Forelimb muscle (tissue), 1 donor: ENCODE results near the gene CDH23. TPM values are rescaled to one million over a fixed set of nuclear protein-coding genes. Genes with fewer than 3 reads are reported as not detected.

Experiments
- DNase-seq: peaks from one replicate; pipeline ENCODE4 v3.0.0-alpha.2; 2013; ENCODE audit warnings: low read depth
- polyA plus RNA-seq: library from polyadenylated mRNA; unstranded; fragments of 120-200 nt; gene quantifications from one replicate; pipeline ENCODE4 v1.2.1, GENCODE V29; 2013; ENCODE audit not compliant: insufficient read length

Gene CDH23
- polyA plus RNA-seq, 1 donor, result 4.1 TPM

GRCh38 chr10:71773221-71773971, 376.7 kb downstream of the CDH23 start, which contains the start of gene VSIR:
VSIR (minus strand) TSS chr10:71773520; CDS start chr10:71773439, 81 bp downstream.
- DNase-seq, result no peak

GRCh38 chr10:71774916-71775702, 378.4 kb downstream of the CDH23 start:
- no peak for DNase-seq

- no peak for DNase-seq
Observed at GRCh38 chr10:71776481-71776925, 379.8 kb downstream of the CDH23 start.

GRCh38 chr10:71777213-71777985, 380.7 kb downstream of the CDH23 start:
- no peak for DNase-seq

GRCh38 chr10:71778071-71778825, 381.5 kb downstream of the CDH23 start:
- DNase-seq, result no peak

GRCh38 chr10:71779641-71780040, 382.9 kb downstream of the CDH23 start:
- DNase-seq, result no peak

GRCh38 chr10:71780156-71780555, 383.4 kb downstream of the CDH23 start:
- DNase-seq, result no peak

GRCh38 chr10:71780719-71781118, 384.0 kb downstream of the CDH23 start:
- DNase-seq, result no peak

- DNase-seq, result no peak
Observed at GRCh38 chr10:71782221-71782916, 385.6 kb downstream of the CDH23 start.

GRCh38 chr10:71782917-71783490, 386.3 kb downstream of the CDH23 start:
- no peak for DNase-seq

GRCh38 chr10:71783917-71784678, 387.4 kb downstream of the CDH23 start:
- no peak for DNase-seq

- DNase-seq, result no peak
Observed at GRCh38 chr10:71784679-71785272, 388.1 kb downstream of the CDH23 start.

- DNase-seq, result no peak
Observed at GRCh38 chr10:71788954-71789353, 392.2 kb downstream of the CDH23 start.

GRCh38 chr10:71789871-71790270, 393.2 kb downstream of the CDH23 start:
- no peak for DNase-seq

GRCh38 chr10:71790749-71791440, 394.2 kb downstream of the CDH23 start:
- DNase-seq, result no peak

- DNase-seq, result no peak
Observed at GRCh38 chr10:71795248-71795647, 398.5 kb downstream of the CDH23 start.

GRCh38 chr10:71796749-71797405, 400.2 kb downstream of the CDH23 start:
- no peak for DNase-seq
